HG03025 (cell line): ENCODE measurements around the gene ATP5F1B.
"Not testable (repeated sequence)": the region's sequence is repeated elsewhere in the genome, so short reads cannot be mapped to it uniquely, and the experiment has no call there.

Experiments
- ATAC-seq: cut with Tn5 transposase; IDR thresholded peaks from one replicate; pipeline ENCODE4 v1.9.1; 2021; ENCODE audit warnings: mild to moderate bottlenecking, moderate library complexity; ENCODE audit not compliant: unreplicated experiment, low FRiP score

ATP5F1B gene

GRCh38 chr12:56653781-56654180 lies 8.0 kb upstream of the ATP5F1B start:
- ATAC-seq, result not testable (repeated sequence)

GRCh38 chr12:56648023-56648422 lies 2.2 kb upstream of the ATP5F1B start:
- ATAC-seq, result not testable (repeated sequence)

GRCh38 chr12:56645201-56645716 lies 525 bp downstream of the ATP5F1B start:
- no peak for ATAC-seq

- no peak for ATAC-seq
Observed at GRCh38 chr12:56644654-56645053, 1.1 kb downstream of the ATP5F1B start.

GRCh38 chr12:56641219-56641618 lies 4.6 kb downstream of the ATP5F1B start:
- no peak for ATAC-seq

GRCh38 chr12:56637621-56638020 lies 8.2 kb downstream of the ATP5F1B start:
- no peak for ATAC-seq

- peak; percentile 40 for ATAC-seq
Observed at GRCh38 chr12:56636675-56637540, 8.9 kb downstream of the ATP5F1B start.

- peak; percentile 33 for ATAC-seq
Observed at GRCh38 chr12:56635806-56636674, 9.7 kb downstream of the ATP5F1B start.

- ATAC-seq, result no peak
Observed at GRCh38 chr12:56634837-56635791, 10.7 kb downstream of the ATP5F1B start.

GRCh38 chr12:56634242-56634836 lies 11.4 kb downstream of the ATP5F1B start:
- no peak for ATAC-seq

- no peak for ATAC-seq
Observed at GRCh38 chr12:56633468-56634241, 12.1 kb downstream of the ATP5F1B start.

- no peak for ATAC-seq
Observed at GRCh38 chr12:56632701-56633467, 12.9 kb downstream of the ATP5F1B start.

- ATAC-seq, result no peak
Observed at GRCh38 chr12:56631790-56632700, 13.7 kb downstream of the ATP5F1B start.

GRCh38 chr12:56630180-56630632 lies 15.6 kb downstream of the ATP5F1B start, which contains the start of gene BAZ2A:
BAZ2A (minus strand) TSS chr12:56630326; CDS start chr12:56617530, 12,796 bp downstream.
- peak; percentile 42 for ATAC-seq

GRCh38 chr12:56629459-56630179 lies 16.2 kb downstream of the ATP5F1B start:
- ATAC-seq, result no peak
